ENCODE results near the gene YIF1B. TPM values are rescaled to one million over a fixed set of nuclear protein-coding genes. Genes with fewer than 3 reads are reported as not detected.

Gene YIF1B
- polyA plus RNA-seq, 1 donor (not counting 4 experiments of a cell fraction or from before 2014, with no cell fraction given) = 38.1 TPM

GRCh38 chr19:38294090-38294489 lies 21.7 kb downstream of the YIF1B start:
- Histone ChIP-seq H3K9ac (ENCODE audit: control insufficient read depth, extremely low read depth, insufficient read depth, low read length) (no peak overlapping the region), H3K79me2 (ENCODE audit: control insufficient read depth, insufficient read depth, low read length) (peaks cover 14% of the 10 kb centered on the region), H3K27ac (ENCODE audit: control insufficient read depth, insufficient read depth, low read length) (peak overlapping the region; percentile 18), H2AFZ (ENCODE audit: control insufficient read depth, low read length) (no peak overlapping the region), H3K4me2 (ENCODE audit: control insufficient read depth, extremely low read depth, insufficient read depth, low read depth, low read length) (no peak overlapping the region), H3K4me1 (ENCODE audit: control insufficient read depth, extremely low read depth, insufficient read depth, low read length) (peaks cover 52% of the 10 kb centered on the region), H3K9me3 (ENCODE audit: control insufficient read depth, low read depth, low read length) (no peaks in the 10 kb centered on the region), H4K20me1 (ENCODE audit: control insufficient read depth, extremely low read depth, insufficient read depth, low read length) (peaks cover 4% of the 10 kb centered on the region), H3K27me3 (ENCODE audit: control insufficient read depth, extremely low read depth, insufficient read depth, low read length) (no peaks in the 10 kb centered on the region), H3K9me1 (ENCODE audit: control insufficient read depth, extremely low read depth, insufficient read depth, low read length) (no peaks in the 10 kb centered on the region), H3K36me3 (ENCODE audit: control insufficient read depth in 2 of 2, extremely low read depth in 1 of 2, insufficient read depth in 2 of 2, low read length in 2 of 2) (peaks cover 40 to 49% of the 10 kb centered on the region in 2 experiments), H3K4me3 (ENCODE audit: control insufficient read depth in 2 of 3, extremely low read depth in 1 of 3, insufficient read depth in 2 of 3, low read depth in 1 of 3, low read length in 3 of 3) (no peak overlapping the region)
- TF ChIP-seq CTCF (optimal IDR thresholded peaks at IDR 0.05 in 1 of 3, IDR thresholded peaks at IDR 0.05 in 1 of 3, conservative IDR thresholded peaks at IDR 0.05 in 1 of 3; ENCODE audit: extremely low read depth in 1 of 3, insufficient read depth in 2 of 3, low read length in 3 of 3) = no peak
- no peak for TF ChIP-seq EZH2 (IDR thresholded peaks at IDR 0.05; ENCODE audit: low read length)
- DNase-seq (ENCODE audit: low read depth, low spot score) (no peak), FAIRE-seq (no peak)
- dilution Hi-C loops (cut with MboI; ENCODE audit: extremely low pct_ligation_motif_present, low sequenced_read_pairs) = no loop called here

GRCh38 chr19:38293281-38293680 lies 22.5 kb downstream of the YIF1B start:
- peaks cover 44 to 57% of the 10 kb centered on the region in 2 experiments for H3K36me3 ChIP-seq (ENCODE audit: control insufficient read depth in 2 of 2, extremely low read depth in 1 of 2, insufficient read depth in 2 of 2, low read length in 2 of 2)
- H2AFZ ChIP-seq (ENCODE audit: control insufficient read depth, low read length) = no peak overlapping the region
- no peaks in the 10 kb centered on the region for H3K27me3 ChIP-seq (ENCODE audit: control insufficient read depth, extremely low read depth, insufficient read depth, low read length)
- H3K27ac ChIP-seq (ENCODE audit: control insufficient read depth, insufficient read depth, low read length) = no peak overlapping the region
- peaks cover 52% of the 10 kb centered on the region for H3K4me1 ChIP-seq (ENCODE audit: control insufficient read depth, extremely low read depth, insufficient read depth, low read length)
- no peak overlapping the region for H3K4me3 ChIP-seq (ENCODE audit: control insufficient read depth in 2 of 3, extremely low read depth in 1 of 3, insufficient read depth in 2 of 3, low read depth in 1 of 3, low read length in 3 of 3)
- H3K4me2 ChIP-seq (ENCODE audit: control insufficient read depth, extremely low read depth, insufficient read depth, low read depth, low read length) = no peak overlapping the region
- H3K9me1 ChIP-seq (ENCODE audit: control insufficient read depth, extremely low read depth, insufficient read depth, low read length) = no peaks in the 10 kb centered on the region
- peaks cover 19% of the 10 kb centered on the region for H3K79me2 ChIP-seq (ENCODE audit: control insufficient read depth, insufficient read depth, low read length)
- DNase-seq (ENCODE audit: low read depth, low spot score) (no peak), FAIRE-seq (no peak)
- dilution Hi-C loops (cut with MboI; ENCODE audit: extremely low pct_ligation_motif_present, low sequenced_read_pairs) = no loop called here
- TF ChIP-seq CTCF (optimal IDR thresholded peaks at IDR 0.05 in 1 of 3, IDR thresholded peaks at IDR 0.05 in 1 of 3, conservative IDR thresholded peaks at IDR 0.05 in 1 of 3; ENCODE audit: extremely low read depth in 1 of 3, insufficient read depth in 2 of 3, low read length in 3 of 3) = no peak
- TF ChIP-seq EZH2 (IDR thresholded peaks at IDR 0.05; ENCODE audit: low read length) = no peak
- peaks cover 4% of the 10 kb centered on the region for H4K20me1 ChIP-seq (ENCODE audit: control insufficient read depth, extremely low read depth, insufficient read depth, low read length)
- no peak overlapping the region for H3K9ac ChIP-seq (ENCODE audit: control insufficient read depth, extremely low read depth, insufficient read depth, low read length)
- H3K9me3 ChIP-seq (ENCODE audit: control insufficient read depth, low read depth, low read length) = no peaks in the 10 kb centered on the region
